Calu3 (cell line): Measurements from ENCODE around the gene TBXAS1. TPM values are rescaled to one million over a fixed set of nuclear protein-coding genes. Genes with fewer than 3 reads are reported as not detected.

Experiments
- BruUV-seq: library from RNA; stranded (reverse); fragments of 400-500 nt; replicated peaks from 2 replicates; lab custom pipeline; 2021; lab: Mats Ljungman, UMichigan
- CTCF ChIA-PET: fragments of 300-600 bp; sonication (Branson Sonifier 250); formaldehyde crosslinking; loops from one replicate; lab custom pipeline; 2022; ENCODE audit warnings: antibody characterized with exemption; lab: Charles Lee
- DNase-seq: peaks from one replicate; pipeline ENCODE4 v3.0.0; 2022
- H3K27ac Mint-ChIP-seq: one replicate; pipeline ENCODE4 v1.8.0; 2022; ENCODE audit warnings: mixed read lengths; ENCODE audit not compliant: unreplicated experiment
- H3K27me3 Mint-ChIP-seq: one replicate; pipeline ENCODE4 v1.8.0; 2022; ENCODE audit warnings: mixed read lengths; ENCODE audit not compliant: unreplicated experiment
- H3K36me3 Mint-ChIP-seq: one replicate; pipeline ENCODE4 v1.8.0; 2022; ENCODE audit warnings: mild to moderate bottlenecking, moderate library complexity, mixed read lengths; ENCODE audit not compliant: insufficient read depth, unreplicated experiment
- H3K4me1 Mint-ChIP-seq: one replicate; pipeline ENCODE4 v1.8.0; 2022; ENCODE audit warnings: mild to moderate bottlenecking, low read depth, mixed read lengths; ENCODE audit not compliant: unreplicated experiment
- H3K4me3 Mint-ChIP-seq: one replicate; pipeline ENCODE4 v1.8.0; 2022; ENCODE audit warnings: mild to moderate bottlenecking, low read depth, moderate library complexity, mixed read lengths; ENCODE audit not compliant: unreplicated experiment
- H3K9me3 Mint-ChIP-seq: one replicate; pipeline ENCODE4 v1.8.0; 2022; ENCODE audit warnings: low read depth, mixed read lengths; ENCODE audit not compliant: unreplicated experiment
- CTCF ChIP-seq: fragments of 200-600 bp; IDR thresholded peaks from one replicate; pipeline ENCODE4 v1.8.0; 2022; ENCODE audit warnings: antibody characterized with exemption; ENCODE audit not compliant: unreplicated experiment
- intact Hi-C: fragments of 100-400 bp; cut with micrococcal nuclease; formaldehyde crosslinking; loops from one replicate; pipeline ENCODE4 v1.10.0; 2022; ENCODE audit not compliant: unreplicated experiment
- total RNA-seq: library from RNA; stranded (reverse); gene quantifications from 2 replicates; pipeline ENCODE4 v1.2.3, GENCODE V29; 2022

TBXAS1 gene
- total RNA-seq, 1 experiment from 2014 or later: 33.0 TPM

GRCh38 chr7:139991269-139991666 is 162.2 kb downstream of the TBXAS1 start:
- no peak for DNase-seq
- Mint-ChIP-seq H3K27me3 (no peaks in the 10 kb centered on the region), H3K27ac (no peak overlapping the region), H3K9me3 (no peaks in the 10 kb centered on the region), H3K4me3 (no peak overlapping the region), H3K4me1 (no peaks in the 10 kb centered on the region), H3K36me3 (no peaks in the 10 kb centered on the region)
- TF ChIP-seq CTCF: no peak
- CTCF ChIA-PET: no interaction called here
- BruUV-seq: no TSS peak
- intact Hi-C loops: no loop called here

- no peak for TF ChIP-seq CTCF
- CTCF ChIA-PET: no interaction called here
Measured at GRCh38 chr7:139991911-139992310, 162.8 kb downstream of the TBXAS1 start.

GRCh38 chr7:139992353-139993044 is 163.4 kb downstream of the TBXAS1 start:
- Mint-ChIP-seq H3K4me1 (no peaks in the 10 kb centered on the region), H3K4me3 (no peak overlapping the region), H3K27me3 (no peaks in the 10 kb centered on the region), H3K27ac (no peak overlapping the region), H3K36me3 (no peaks in the 10 kb centered on the region), H3K9me3 (no peaks in the 10 kb centered on the region)
- CTCF ChIA-PET: interaction anchor here (0.6 kb wide), 1 partner anchor 91 kb away, joined by 4 read pairs; no protein-coding TSS in a partner anchor
- no peak for DNase-seq
- no peak for TF ChIP-seq CTCF
- intact Hi-C loops: no loop called here
- BruUV-seq: no TSS peak

More at GRCh38 chr7:139991911-139992310, 162.8 kb downstream of the TBXAS1 start:
- DNase-seq: no peak
- intact Hi-C loops: no loop called here
- BruUV-seq: no TSS peak
- no peak overlapping the region for H3K4me3 Mint-ChIP-seq
- no peaks in the 10 kb centered on the region for H3K27me3 Mint-ChIP-seq
- H3K4me1 Mint-ChIP-seq: no peaks in the 10 kb centered on the region
- H3K27ac Mint-ChIP-seq: no peak overlapping the region
- H3K9me3 Mint-ChIP-seq: no peaks in the 10 kb centered on the region
- H3K36me3 Mint-ChIP-seq: no peaks in the 10 kb centered on the region

- no peaks in the 10 kb centered on the region for H3K9me3 Mint-ChIP-seq
- no peaks in the 10 kb centered on the region for H3K4me1 Mint-ChIP-seq
- H3K4me3 Mint-ChIP-seq: no peak overlapping the region
- H3K27ac Mint-ChIP-seq: no peak overlapping the region
- no peak for DNase-seq
- no peaks in the 10 kb centered on the region for H3K36me3 Mint-ChIP-seq
- intact Hi-C loops: no loop called here
- H3K27me3 Mint-ChIP-seq: no peaks in the 10 kb centered on the region
- CTCF ChIA-PET: interaction anchor here (0.7 kb wide), 1 partner anchor 376 kb away, joined by 4 read pairs; no protein-coding TSS in a partner anchor
- no peak for TF ChIP-seq CTCF
- BruUV-seq: no TSS peak
Measured at GRCh38 chr7:139993169-139993568, 164.1 kb downstream of the TBXAS1 start.
